NCI-H1092 (cell line): Measurements from ENCODE around the gene CAMSAP2.

Experiments
- DNase-seq: peaks from one replicate; lab custom pipeline; 2025; lab: John Stamatoyannopoulos, UW

The CAMSAP2 gene, protein sequence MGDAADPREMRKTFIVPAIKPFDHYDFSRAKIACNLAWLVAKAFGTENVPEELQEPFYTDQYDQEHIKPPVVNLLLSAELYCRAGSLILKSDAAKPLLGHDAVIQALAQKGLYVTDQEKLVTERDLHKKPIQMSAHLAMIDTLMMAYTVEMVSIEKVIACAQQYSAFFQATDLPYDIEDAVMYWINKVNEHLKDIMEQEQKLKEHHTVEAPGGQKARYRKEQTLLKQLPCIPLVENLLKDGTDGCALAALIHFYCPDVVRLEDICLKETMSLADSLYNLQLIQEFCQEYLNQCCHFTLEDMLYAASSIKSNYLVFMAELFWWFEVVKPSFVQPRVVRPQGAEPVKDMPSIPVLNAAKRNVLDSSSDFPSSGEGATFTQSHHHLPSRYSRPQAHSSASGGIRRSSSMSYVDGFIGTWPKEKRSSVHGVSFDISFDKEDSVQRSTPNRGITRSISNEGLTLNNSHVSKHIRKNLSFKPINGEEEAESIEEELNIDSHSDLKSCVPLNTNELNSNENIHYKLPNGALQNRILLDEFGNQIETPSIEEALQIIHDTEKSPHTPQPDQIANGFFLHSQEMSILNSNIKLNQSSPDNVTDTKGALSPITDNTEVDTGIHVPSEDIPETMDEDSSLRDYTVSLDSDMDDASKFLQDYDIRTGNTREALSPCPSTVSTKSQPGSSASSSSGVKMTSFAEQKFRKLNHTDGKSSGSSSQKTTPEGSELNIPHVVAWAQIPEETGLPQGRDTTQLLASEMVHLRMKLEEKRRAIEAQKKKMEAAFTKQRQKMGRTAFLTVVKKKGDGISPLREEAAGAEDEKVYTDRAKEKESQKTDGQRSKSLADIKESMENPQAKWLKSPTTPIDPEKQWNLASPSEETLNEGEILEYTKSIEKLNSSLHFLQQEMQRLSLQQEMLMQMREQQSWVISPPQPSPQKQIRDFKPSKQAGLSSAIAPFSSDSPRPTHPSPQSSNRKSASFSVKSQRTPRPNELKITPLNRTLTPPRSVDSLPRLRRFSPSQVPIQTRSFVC (N-terminal part only)

GRCh38 chr1:200738327-200738948 is at the start of gene CAMSAP2:
CAMSAP2 (plus strand) TSS chr1:200738893; CDS start chr1:200739828, 935 bp downstream.
- peak; percentile 94 for DNase-seq

GRCh38 chr1:200692316-200692715 is 46.4 kb upstream of the CAMSAP2 start:
- DNase-seq = no peak

- DNase-seq = no peak
Observed at GRCh38 chr1:200693327-200693726, 45.4 kb upstream of the CAMSAP2 start.

- DNase-seq = no peak
Observed at GRCh38 chr1:200694738-200695137, 44.0 kb upstream of the CAMSAP2 start.

- DNase-seq = no peak
Observed at GRCh38 chr1:200699871-200700270, 38.8 kb upstream of the CAMSAP2 start.

DNA sequence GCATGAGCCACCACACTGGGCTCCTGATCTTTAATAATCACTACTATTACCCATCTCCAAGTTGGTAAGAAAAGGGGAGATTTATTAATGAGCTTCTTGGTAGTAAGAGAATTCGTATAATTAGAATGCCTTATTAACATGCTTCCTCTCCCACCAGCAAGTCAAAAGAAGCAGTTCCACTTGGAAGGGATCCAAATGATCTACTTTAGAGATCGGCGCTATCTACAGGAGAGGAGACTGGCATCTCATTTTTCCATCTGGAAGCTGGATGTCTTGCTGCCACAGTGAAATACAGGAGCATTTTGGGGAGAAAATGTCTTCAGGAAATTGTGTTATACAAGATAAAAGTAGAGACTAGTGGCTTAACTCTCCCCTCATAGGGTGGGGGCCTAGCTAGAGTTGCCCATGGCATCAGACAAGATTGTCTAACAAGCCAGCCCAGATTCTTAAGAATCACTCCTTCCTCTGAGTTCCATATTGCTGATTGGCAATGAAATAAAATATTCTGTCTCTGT is 33.6 kb upstream of the CAMSAP2 start:
- DNase-seq = no peak

DNA sequence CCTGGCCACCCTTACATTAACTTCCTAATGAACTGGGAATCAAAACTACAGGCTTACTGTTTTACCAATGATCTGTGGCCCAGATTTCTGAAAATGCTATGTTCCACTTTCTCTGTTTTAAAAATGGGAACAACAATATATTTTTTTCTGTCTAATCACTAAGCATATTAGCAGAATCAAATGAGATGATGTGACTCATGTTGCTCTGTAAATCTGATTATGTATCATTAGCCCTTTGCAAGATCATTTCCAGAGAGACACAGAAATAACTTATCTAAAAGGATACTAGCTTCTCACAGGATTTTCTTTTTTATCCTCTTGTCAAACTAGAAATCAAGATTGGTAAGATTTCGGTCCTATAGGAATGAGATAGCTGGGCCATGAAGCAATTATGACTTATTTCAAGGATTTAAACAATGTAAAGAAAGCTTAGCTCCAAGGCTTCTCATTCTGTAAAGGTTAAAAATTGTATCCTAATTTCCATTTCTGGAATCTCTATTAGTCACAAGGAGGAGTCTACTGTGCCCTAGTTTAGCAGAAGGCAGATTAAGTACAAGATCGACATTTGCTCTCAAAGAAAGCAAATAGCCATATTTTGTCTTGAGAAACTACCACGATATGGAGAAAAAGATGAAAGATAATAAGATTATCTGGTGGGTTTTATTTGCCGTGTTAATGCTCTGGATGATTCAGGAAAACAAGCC is 32.4 kb upstream of the CAMSAP2 start:
- no peak for DNase-seq

DNA sequence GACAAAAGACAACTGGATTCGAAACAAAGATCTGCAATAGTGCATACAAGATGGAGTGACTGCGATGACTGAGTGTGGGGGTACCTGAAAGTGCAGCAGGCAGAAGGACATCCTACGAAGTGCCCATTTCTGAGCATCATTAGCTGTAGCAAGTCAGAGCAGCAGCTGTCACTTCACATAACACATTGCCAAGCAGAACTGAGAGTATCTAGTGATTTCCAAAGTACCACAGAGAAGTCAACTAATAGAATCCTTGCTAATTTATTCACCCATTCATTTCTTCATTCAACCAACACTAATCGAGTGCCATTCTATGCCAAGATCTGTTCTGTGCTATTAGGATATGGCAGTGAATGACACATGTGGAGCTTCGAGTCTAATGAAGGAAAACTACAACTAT is 31.6 kb upstream of the CAMSAP2 start:
- no peak for DNase-seq

- DNase-seq = no peak
Observed at GRCh38 chr1:200708161-200708560, 30.5 kb upstream of the CAMSAP2 start.

DNA sequence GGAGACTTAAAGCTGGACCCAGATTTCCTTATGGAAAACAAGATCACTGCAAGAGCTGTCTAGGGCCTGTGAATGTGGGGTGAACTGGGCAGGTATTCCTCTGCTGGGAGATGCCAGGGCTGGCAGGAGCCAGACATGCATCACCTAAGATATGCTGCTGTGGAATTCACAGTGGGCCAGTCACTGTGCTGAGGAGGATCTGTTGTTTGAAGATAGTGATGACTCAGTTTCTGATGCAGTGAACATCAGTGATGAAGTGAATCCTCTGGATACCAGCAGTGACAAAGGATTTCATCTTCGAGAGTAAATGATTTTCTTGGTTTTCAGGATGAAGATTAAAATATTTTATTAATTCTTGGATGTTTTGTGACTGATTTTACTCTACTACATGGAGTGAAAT is 29.9 kb upstream of the CAMSAP2 start:
- DNase-seq = no peak

DNA sequence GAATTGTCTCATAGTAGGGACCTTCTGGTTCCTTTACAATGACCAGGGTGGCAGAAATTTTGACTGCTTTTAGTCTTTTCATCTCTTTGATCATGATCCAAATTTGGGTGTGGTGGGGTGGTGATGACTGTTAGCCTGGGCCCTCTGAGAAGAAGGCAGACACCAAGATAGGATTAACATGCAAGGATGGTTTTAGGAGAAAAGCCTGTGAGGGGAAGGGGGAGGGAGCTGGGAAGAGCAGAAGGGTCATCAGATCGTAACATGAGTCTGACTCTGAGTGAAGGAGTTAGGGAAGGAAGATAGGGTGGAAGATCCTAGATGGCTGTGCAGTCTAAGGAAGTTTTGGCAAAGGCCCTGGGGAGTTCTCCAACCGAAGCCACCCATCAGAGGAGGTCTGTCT is 28.5 kb upstream of the CAMSAP2 start:
- no peak for DNase-seq

- DNase-seq = no peak
Observed at GRCh38 chr1:200714504-200715187, 24.0 kb upstream of the CAMSAP2 start.

GRCh38 chr1:200720199-200720598 is 18.5 kb upstream of the CAMSAP2 start:
- no peak for DNase-seq

DNA sequence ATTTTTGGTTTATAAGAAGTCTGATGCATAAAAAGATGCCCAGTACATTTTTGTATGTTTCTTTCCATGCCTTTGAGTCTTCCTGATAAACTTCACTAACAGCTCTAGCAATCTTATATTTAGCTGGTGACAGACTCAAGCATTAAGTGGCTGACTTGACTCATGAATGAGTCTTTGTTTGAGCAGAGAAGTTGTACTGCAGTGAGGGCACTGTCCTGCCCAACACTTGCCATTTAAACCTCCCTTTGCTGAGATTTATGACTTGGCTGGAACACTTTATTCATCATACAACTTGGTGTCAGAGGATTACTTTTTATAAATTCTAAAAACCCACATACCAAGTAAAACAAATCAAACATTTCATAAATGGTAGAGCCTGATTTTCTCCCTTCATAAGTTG is 14.6 kb upstream of the CAMSAP2 start:
- no peak for DNase-seq

GRCh38 chr1:200727257-200727656 is 11.4 kb upstream of the CAMSAP2 start:
- no peak for DNase-seq

- no peak for DNase-seq
Observed at GRCh38 chr1:200729863-200730262, 8.8 kb upstream of the CAMSAP2 start.

DNA sequence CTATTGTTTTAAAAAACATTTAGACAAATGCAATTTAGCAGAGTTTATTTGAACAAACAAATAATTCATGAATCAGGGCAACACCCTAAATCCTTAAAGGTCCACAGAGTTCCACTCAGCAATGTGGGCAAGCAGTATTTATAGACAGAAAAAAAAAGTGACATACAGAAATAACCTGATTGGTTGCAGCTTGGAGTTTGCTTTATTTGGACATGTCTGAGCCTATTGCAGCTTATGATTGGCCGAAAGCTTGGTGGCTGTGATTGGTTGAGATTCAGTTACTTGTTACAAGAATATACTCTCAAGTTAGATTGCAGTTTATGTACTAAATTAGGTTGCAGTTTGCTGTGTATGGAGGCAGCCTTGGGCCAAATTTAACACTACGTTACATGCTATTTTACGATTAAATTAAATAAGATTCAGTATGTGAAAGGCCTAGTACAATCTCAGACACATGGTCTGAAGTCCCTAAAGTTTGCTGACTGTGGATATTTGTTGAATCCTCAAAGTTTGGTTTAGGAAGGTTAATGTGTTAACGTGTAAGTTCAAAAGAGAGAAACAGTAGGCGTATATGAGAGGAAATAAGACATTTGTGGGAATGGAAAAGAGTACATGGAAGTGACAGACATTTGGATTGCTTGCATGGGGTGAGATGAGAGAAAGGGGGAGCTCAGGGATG is 6.9 kb upstream of the CAMSAP2 start:
- DNase-seq = no peak

- peak; percentile 72 for DNase-seq
Observed at GRCh38 chr1:200732438-200732837, 6.3 kb upstream of the CAMSAP2 start.

DNA sequence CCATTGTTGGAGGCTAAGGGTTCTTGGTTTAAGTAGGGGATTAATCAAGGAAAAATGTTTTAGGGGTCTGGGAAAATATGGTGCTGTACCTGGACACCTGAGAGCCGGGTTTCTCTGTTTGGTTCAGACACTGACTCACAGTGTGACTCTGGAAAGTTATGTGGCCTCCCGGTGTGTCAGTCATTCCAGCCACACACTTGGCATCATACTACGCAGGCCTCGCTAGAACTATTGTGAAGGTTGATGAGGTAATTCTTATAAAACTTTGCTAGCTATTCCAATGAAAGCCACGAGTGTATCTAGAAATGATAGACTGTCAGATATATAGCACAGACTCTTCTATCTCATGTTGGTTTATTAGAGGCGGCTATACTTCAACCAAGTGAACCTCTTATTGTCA is 4.8 kb upstream of the CAMSAP2 start:
- no peak for DNase-seq

GRCh38 chr1:200737647-200738291 is 924 bp upstream of the CAMSAP2 start:
- no peak for DNase-seq
